Vagina (tissue), 2 donors: Measurements from ENCODE around the gene DLGAP5.

Experiments used
- POLR2A ChIP-seq, 2 donors: fragments of 450-650 bp; IDR thresholded peaks; one replicate each; pipeline ENCODE4 v1.6.1; 2017; ENCODE audit warnings: antibody characterized with exemption in 2 of 2, mild to moderate bottlenecking in 2 of 2, moderate library complexity in 2 of 2
- TF ChIP-seq, protein P1 (sequence below), 3 experiments: fragments of 450-650 bp in 2 of 3; fragments of 200-600 bp in 1 of 3; sonication (generic) in 1 of 3; IDR thresholded peaks; one replicate each; pipeline ENCODE4 v1.5.1; 2017 to 2019; ENCODE audit warnings: antibody characterized with exemption in 3 of 3, mild to moderate bottlenecking in 2 of 3, moderate library complexity in 2 of 3

DNA sequence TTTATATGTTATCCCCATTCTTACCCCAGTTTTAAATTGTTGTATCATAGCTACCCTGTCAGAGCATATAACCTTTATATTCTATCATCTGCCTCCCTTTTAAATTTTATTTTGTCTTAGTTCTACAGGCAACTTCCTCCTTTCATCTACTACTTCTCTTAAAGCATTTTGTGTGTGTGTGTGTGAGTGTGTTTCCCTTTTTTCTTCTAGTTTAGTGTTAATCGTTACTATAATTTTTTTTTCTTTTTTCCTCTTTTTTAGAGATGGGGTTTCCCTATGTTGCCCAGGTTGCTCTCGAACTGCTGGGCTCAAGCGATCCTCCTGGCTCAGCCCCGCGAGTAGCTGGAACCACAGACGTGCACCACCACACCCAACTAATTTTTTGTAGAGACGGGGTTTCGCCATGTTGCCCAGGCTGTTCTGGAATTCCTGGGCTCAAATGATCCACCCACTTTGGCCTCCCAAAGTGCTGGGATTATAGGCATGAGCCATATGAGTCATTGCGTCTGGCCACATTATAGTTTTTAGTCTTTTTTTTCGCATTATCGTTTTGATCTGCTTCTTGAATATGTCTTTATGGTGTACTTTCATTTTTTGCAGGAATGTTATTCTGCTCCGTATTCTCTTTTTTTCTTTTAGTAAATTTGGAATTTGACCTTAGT, 46.8 kb upstream of the DLGAP5 start:
- no peak for TF ChIP-seq POLR2A (IDR thresholded peaks at IDR 0.05)
- TF ChIP-seq, protein P1, sequence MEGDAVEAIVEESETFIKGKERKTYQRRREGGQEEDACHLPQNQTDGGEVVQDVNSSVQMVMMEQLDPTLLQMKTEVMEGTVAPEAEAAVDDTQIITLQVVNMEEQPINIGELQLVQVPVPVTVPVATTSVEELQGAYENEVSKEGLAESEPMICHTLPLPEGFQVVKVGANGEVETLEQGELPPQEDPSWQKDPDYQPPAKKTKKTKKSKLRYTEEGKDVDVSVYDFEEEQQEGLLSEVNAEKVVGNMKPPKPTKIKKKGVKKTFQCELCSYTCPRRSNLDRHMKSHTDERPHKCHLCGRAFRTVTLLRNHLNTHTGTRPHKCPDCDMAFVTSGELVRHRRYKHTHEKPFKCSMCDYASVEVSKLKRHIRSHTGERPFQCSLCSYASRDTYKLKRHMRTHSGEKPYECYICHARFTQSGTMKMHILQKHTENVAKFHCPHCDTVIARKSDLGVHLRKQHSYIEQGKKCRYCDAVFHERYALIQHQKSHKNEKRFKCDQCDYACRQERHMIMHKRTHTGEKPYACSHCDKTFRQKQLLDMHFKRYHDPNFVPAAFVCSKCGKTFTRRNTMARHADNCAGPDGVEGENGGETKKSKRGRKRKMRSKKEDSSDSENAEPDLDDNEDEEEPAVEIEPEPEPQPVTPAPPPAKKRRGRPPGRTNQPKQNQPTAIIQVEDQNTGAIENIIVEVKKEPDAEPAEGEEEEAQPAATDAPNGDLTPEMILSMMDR (IDR thresholded peaks at IDR 0.05) = no peak
